T-cell (primary cell): ENCODE results near the gene STIM1. TPM values are rescaled to one million over a fixed set of nuclear protein-coding genes. Genes with fewer than 3 reads are reported as not detected.

Source experiments
- ATAC-seq, 4 experiments: fragments of 200-7000 bp in 3 of 4; fragments of 150-1000 bp in 1 of 4; cut with Tn5 transposase; replicated peaks in 1 of 4; 1 replicate in 3 of 4; 2 replicates in 1 of 4; pipeline ENCODE4 v1.10.0; 2021; ENCODE audit warnings: moderate library complexity in 3 of 4, mild to moderate bottlenecking in 2 of 4, moderate number of reproducible peaks in 1 of 4
- CTCF ChIA-PET, 2 donors: fragments of 300-600 bp; sonication (Branson Sonifier 250); formaldehyde crosslinking; loops; one replicate each; lab custom pipeline; 2022; ENCODE audit warnings: antibody characterized with exemption in 2 of 2; lab: Charles Lee
- POLR2A ChIA-PET, 2 donors: fragments of 300-600 bp; sonication (Branson Sonifier 250); formaldehyde crosslinking; loops; one replicate each; lab custom pipeline; 2022; ENCODE audit warnings: antibody characterized with exemption in 2 of 2; lab: Charles Lee
- DNase-seq, 35 experiments: peaks; one replicate each; pipeline versions ENCODE4 v3.0.0 to v3.0.0-alpha.2; 2013 to 2023
- H3K27ac ChIP-seq: one replicate; pipeline ENCODE4 v1.5.1; 2013; ENCODE audit warnings: low read length
- H3K27me3 ChIP-seq, 2 experiments: replicated peaks in 1 of 2; 1 replicate in 1 of 2; 2 replicates in 1 of 2; pipeline versions ENCODE4 v1.6.1 to v1.7.0; 2013; ENCODE audit warnings: low read length in 1 of 2, mixed read lengths in 1 of 2; ENCODE audit not compliant: control insufficient read depth in 2 of 2, insufficient read depth in 2 of 2; ENCODE audit errors: extremely low read depth in 1 of 2
- H3K36me3 ChIP-seq, 2 donors: 1 replicate in 1 of 2; 2 replicates in 1 of 2; pipeline versions ENCODE4 v1.6.1 to v1.7.0; 2013; ENCODE audit warnings: low read length in 1 of 2; ENCODE audit not compliant: control insufficient read depth in 2 of 2, insufficient read depth in 1 of 2; ENCODE audit errors: extremely low read depth in 1 of 2
- H3K4me1 ChIP-seq, 2 experiments: 1 replicate in 1 of 2; 2 replicates in 1 of 2; pipeline versions ENCODE4 v1.6.1 to v1.7.0; 2013; ENCODE audit warnings: low read length in 2 of 2, mixed read lengths in 1 of 2; ENCODE audit not compliant: insufficient read depth in 2 of 2, control insufficient read depth in 1 of 2; ENCODE audit errors: extremely low read depth in 1 of 2
- H3K4me3 ChIP-seq, 2 donors: 1 replicate in 1 of 2; 2 replicates in 1 of 2; pipeline versions ENCODE4 v1.5.1 to v1.7.0; 2013; ENCODE audit warnings: mild to moderate bottlenecking in 2 of 2, low read length in 1 of 2, moderate library complexity in 1 of 2; ENCODE audit not compliant: control insufficient read depth in 1 of 2; ENCODE audit errors: extremely low read depth in 1 of 2
- H3K9me3 ChIP-seq: 2 replicates; pipeline ENCODE4 v1.7.0; 2013
- H3K27ac Mint-ChIP-seq, 2 donors: one replicate each; pipeline ENCODE4 v1.8.0; 2020 to 2021; ENCODE audit warnings: mild to moderate bottlenecking in 2 of 2, mixed read lengths in 2 of 2
- H3K27me3 Mint-ChIP-seq, 2 donors: one replicate each; pipeline ENCODE4 v1.8.0; 2021 to 2022; ENCODE audit warnings: mixed read lengths in 2 of 2
- H3K36me3 Mint-ChIP-seq: one replicate; pipeline ENCODE4 v1.8.0; 2021; ENCODE audit warnings: mixed read lengths
- H3K4me1 Mint-ChIP-seq, 3 donors: one replicate each; pipeline ENCODE4 v1.8.0; 2020 to 2022; ENCODE audit warnings: mixed read lengths in 3 of 3, mild to moderate bottlenecking in 1 of 3
- H3K4me3 Mint-ChIP-seq, 3 donors: one replicate each; pipeline ENCODE4 v1.8.0; 2020 to 2022; ENCODE audit warnings: mild to moderate bottlenecking in 3 of 3, mixed read lengths in 3 of 3, moderate library complexity in 3 of 3
- H3K9me3 Mint-ChIP-seq, 3 donors: one replicate each; pipeline ENCODE4 v1.8.0; 2020 to 2022; ENCODE audit warnings: mixed read lengths in 3 of 3
- WGBS: methylation state at CpG from one replicate; pipeline ENCODE4 v1.1.5; 2013; ENCODE audit warnings: missing lambda C conversion rate; ENCODE audit not compliant: insufficient coverage; 5-methylcytosine and 5-hydroxymethylcytosine counted together
- total RNA-seq, 35 experiments: library from RNA in 6 of 35; stranded (reverse) in 6 of 35; fragments of 120-200 nt in 1 of 35; gene quantifications; one replicate each; pipeline versions ENCODE4 v1.2.1 to v1.2.4 and lab custom pipeline; 2013 to 2026

Gene STIM1
- total RNA-seq, 5 donors from 2014 or later (not counting 1 experiment from before 2014, with no cell fraction given): 87.6 to 139 (median 94.5) TPM

DNA sequence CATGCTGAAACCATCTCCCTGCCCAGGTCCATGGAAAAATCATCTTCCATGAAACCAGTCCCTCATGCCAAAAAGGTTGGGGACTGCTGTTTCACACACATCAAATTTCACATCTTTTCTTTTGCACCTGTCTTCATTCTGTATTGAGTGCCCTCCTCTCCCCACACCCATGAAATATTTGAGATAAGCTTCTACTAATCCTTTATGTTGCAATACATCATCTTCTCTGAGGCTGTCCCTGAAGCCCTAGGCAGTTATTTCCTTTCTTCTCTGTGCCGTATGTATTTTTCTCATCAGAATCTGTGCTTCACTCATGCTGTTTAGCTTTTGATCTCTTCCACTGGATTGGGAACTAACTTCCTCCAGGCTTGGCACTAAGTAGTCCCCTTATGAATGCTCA lies 199.2 kb downstream of the STIM1 start:
- ChIA-PET POLR2A (interaction anchor here in 1 of 2 donors (1.1 kb wide), 1 partner anchor 371 kb away, joined by 5 read pairs; no protein-coding TSS in a partner anchor), CTCF (interaction anchor here in 1 of 2 donors (0.5 kb wide), 1 partner anchor 240 kb away, joined by 5 read pairs; no protein-coding TSS in a partner anchor)
- no peaks in the 10 kb centered on the region for H3K27me3 ChIP-seq
- no peak for ATAC-seq
- H3K36me3 ChIP-seq: peaks cover 0 to 41% of the 10 kb centered on the region in 2 donors
- peaks cover 4% of the 10 kb centered on the region in 2 experiments for H3K4me1 ChIP-seq
- no peak for DNase-seq
- no peak overlapping the region for H3K27ac Mint-ChIP-seq
- H3K4me3 Mint-ChIP-seq: no peak overlapping the region
- H3K9me3 Mint-ChIP-seq: no peaks in the 10 kb centered on the region
- H3K27me3 Mint-ChIP-seq: no peaks in the 10 kb centered on the region
- peaks cover 53% of the 10 kb centered on the region for H3K36me3 Mint-ChIP-seq
- H3K9me3 ChIP-seq: no peaks in the 10 kb centered on the region
- no peak overlapping the region for H3K27ac ChIP-seq
- no peak overlapping the region for H3K4me3 ChIP-seq
- H3K4me1 Mint-ChIP-seq: peaks cover 29 to 40% (median 37%) of the 10 kb centered on the region in 3 donors
- WGBS: no CpG with 5 or more reads among the region's 1 CpG

DNA sequence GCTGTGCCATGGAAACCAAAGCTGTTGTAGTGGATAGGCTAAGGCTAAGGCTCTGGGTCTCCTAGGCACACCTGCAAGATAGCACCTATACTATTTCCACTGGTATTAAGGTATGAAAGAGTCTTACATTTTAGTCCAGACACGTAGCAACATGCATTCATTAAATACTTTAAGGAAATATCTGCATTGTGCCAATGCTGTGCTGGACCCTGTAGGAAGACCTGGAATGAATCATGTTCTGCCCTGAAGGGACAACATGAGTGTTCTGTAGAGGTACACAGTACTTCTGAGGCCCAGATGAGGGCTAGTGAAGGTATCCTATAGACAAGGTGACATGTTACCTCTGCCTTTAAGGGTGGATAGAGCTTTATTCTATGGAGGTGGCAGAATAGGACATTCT lies 204.0 kb downstream of the STIM1 start:
- Mint-ChIP-seq H3K9me3 (no peaks in the 10 kb centered on the region), H3K27me3 (no peaks in the 10 kb centered on the region), H3K36me3 (peaks cover 54% of the 10 kb centered on the region), H3K27ac (peak overlapping the region; percentile 61 to 70), H3K4me3 (no peak overlapping the region), H3K4me1 (peaks cover 37 to 47% (median 46%) of the 10 kb centered on the region in 3 donors)
- ChIA-PET CTCF (interaction anchor here (0.5 to 2.2 kb wide), 3 partner anchors 13 to 283 kb away, joined by 3 to 15 read pairs (median 4); no protein-coding TSS in a partner anchor), POLR2A (no interaction called here)
- H3K27ac ChIP-seq: no peak overlapping the region
- peaks cover 4% of the 10 kb centered on the region in 2 experiments for H3K4me1 ChIP-seq
- no CpG with 5 or more reads among the region's 1 CpG for WGBS
- DNase-seq: no peak
- H3K27me3 ChIP-seq: no peaks in the 10 kb centered on the region
- no peak for ATAC-seq
- no peaks in the 10 kb centered on the region for H3K9me3 ChIP-seq
- no peak overlapping the region for H3K4me3 ChIP-seq
- H3K36me3 ChIP-seq: peaks cover 0 to 54% of the 10 kb centered on the region in 2 donors

DNA sequence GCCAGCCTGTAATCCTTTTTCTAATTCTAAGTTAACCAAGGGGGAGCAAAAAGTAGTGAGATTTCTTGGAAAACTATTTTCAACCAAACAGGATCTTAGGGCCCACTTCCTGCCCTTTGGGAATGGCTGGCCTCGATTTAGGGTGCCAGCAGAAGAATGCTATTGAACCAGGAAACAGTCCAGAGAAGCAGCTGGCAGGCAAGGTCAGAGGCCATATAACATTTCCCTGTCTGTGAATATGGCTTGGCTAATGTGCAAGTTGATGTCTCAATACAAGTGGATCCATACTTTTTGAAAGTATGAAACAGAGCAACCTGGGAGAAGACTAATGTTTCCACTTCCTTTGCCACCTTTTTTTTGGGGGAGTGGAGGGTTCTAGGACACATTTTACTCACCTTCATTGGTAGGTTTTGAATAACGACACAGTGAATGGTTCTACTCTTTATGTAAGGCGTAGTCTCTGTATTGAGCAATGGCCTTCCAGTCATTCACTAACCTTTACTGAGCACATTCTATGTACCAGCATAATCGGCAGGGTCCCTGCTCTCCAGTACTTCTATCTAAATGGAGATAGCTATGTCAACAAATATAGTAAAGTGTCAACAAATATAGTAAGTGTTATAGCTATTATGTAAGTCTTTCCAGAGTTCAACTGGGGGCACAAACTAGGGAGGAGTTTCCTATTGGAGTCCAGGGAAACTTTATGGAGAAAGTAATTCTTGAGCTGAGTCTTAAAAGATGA lies 204.9 kb downstream of the STIM1 start:
- no CpG with 5 or more reads among the region's 4 CpGs for WGBS
- Mint-ChIP-seq H3K4me1 (peaks cover 43 to 49% (median 47%) of the 10 kb centered on the region in 3 donors), H3K36me3 (peaks cover 45% of the 10 kb centered on the region), H3K4me3 (no peak overlapping the region), H3K27me3 (no peaks in the 10 kb centered on the region), H3K27ac (peak overlapping the region; percentile 32 to 66), H3K9me3 (no peaks in the 10 kb centered on the region)
- ATAC-seq (no peak), DNase-seq (no peak)
- peaks cover 4 to 14% of the 10 kb centered on the region in 2 experiments for H3K4me1 ChIP-seq
- ChIA-PET CTCF (interaction anchor here (0.9 to 2.2 kb wide), 3 partner anchors 12 to 325 kb away, joined by 3 to 15 read pairs (median 4); no protein-coding TSS in a partner anchor), POLR2A (interaction anchor here (0.7 to 0.9 kb wide), 2 partner anchors 12 to 13 kb away, joined by 4 to 11 read pairs; no protein-coding TSS in a partner anchor)
- H3K27ac ChIP-seq: no peak overlapping the region
- no peaks in the 10 kb centered on the region for H3K27me3 ChIP-seq
- H3K9me3 ChIP-seq: no peaks in the 10 kb centered on the region
- H3K4me3 ChIP-seq: no peak overlapping the region
- peaks cover 0 to 49% of the 10 kb centered on the region in 2 donors for H3K36me3 ChIP-seq

DNA sequence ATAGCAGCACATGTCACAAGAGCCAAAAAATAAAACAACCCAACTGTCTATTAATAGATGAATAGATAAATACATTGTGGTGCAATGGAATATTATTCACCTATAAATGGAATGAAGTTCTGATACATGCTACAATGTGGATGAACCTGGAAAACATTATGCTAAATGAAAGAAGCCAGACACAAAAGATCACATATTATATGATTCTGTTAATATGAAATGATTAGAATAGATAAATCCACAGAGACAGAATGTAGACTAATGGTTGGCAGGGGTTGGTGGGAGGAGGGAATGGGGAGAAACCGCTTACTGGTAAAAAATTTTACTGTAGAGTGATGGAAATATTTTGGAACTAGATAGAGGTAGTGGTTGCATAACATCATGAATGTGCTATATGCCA lies 206.2 kb downstream of the STIM1 start:
- POLR2A ChIA-PET: interaction anchor here in 1 of 2 donors (0.6 kb wide), 1 partner anchor 277 kb away, joined by 6 read pairs; no protein-coding TSS in a partner anchor
- H3K27me3 Mint-ChIP-seq: no peaks in the 10 kb centered on the region
- peak overlapping the region; percentile 20 to 59 for H3K27ac Mint-ChIP-seq

DNA sequence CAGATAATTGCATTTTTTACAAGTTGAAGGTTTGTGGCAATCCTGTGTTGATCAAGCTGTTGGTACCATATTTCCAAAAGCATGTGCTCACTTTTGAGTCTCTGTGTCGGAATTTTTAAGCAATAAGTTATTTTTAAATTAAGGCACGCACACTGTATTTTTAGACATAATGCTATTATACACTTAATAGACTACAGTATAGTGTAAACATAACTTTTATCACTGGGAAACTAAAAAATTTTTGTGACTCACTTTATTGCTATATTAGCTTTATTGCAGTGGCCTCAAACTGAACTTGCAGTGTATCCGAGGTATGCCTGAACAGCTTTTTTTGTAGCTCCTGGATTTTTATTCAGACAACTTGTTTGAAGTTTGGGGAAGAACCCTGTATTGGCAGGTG lies 207.9 kb downstream of the STIM1 start:
- Histone ChIP-seq H3K9me3 (no peaks in the 10 kb centered on the region), H3K27me3 (no peaks in the 10 kb centered on the region), H3K36me3 (peaks cover 0 to 30% of the 10 kb centered on the region in 2 donors), H3K27ac (no peak overlapping the region), H3K4me1 (peaks cover 7 to 30% of the 10 kb centered on the region in 2 experiments), H3K4me3 (no peak overlapping the region)
- peaks cover 50 to 55% (median 54%) of the 10 kb centered on the region in 3 donors for H3K4me1 Mint-ChIP-seq
- no peak for ATAC-seq
- WGBS: no CpG with 5 or more reads among the region's 3 CpGs
- peaks cover 36% of the 10 kb centered on the region for H3K36me3 Mint-ChIP-seq
- no peaks in the 10 kb centered on the region for H3K27me3 Mint-ChIP-seq
- H3K9me3 Mint-ChIP-seq: no peaks in the 10 kb centered on the region
- no peak for DNase-seq
- ChIA-PET CTCF (interaction anchor here (0.6 to 4.0 kb wide), 4 partner anchors 10 to 208 kb away, joined by 4 to 17 read pairs (median 10); partner anchors contain the start of gene STIM1 (in 1 of the 2)), POLR2A (interaction anchor here in 1 of 2 donors (0.6 kb wide), 1 partner anchor 222 kb away, joined by 7 read pairs; no protein-coding TSS in a partner anchor)
- no peak overlapping the region for H3K4me3 Mint-ChIP-seq
- H3K27ac Mint-ChIP-seq: no peak overlapping the region

More for the DNA sequence above, 206.2 kb downstream of the STIM1 start:
- peaks cover 4 to 24% of the 10 kb centered on the region in 2 experiments for H3K4me1 ChIP-seq
- Mint-ChIP-seq H3K4me1 (peaks cover 50 to 54% (median 53%) of the 10 kb centered on the region in 3 donors), H3K36me3 (peaks cover 40% of the 10 kb centered on the region), H3K9me3 (no peaks in the 10 kb centered on the region), H3K4me3 (no peak overlapping the region)
- no peak overlapping the region for H3K4me3 ChIP-seq
- H3K27ac ChIP-seq: no peak overlapping the region
- H3K36me3 ChIP-seq: peaks cover 0 to 35% of the 10 kb centered on the region in 2 donors
- no peaks in the 10 kb centered on the region for H3K9me3 ChIP-seq
- DNase-seq (no peak), ATAC-seq (no peak)
- 100% methylated on average over 1 of the region's 1 CpG for WGBS
- H3K27me3 ChIP-seq: no peaks in the 10 kb centered on the region
- CTCF ChIA-PET: interaction anchor here in 1 of 2 donors (2.2 kb wide), 1 partner anchor 11 kb away, joined by 15 read pairs; no protein-coding TSS in a partner anchor
